C4-2B (cell line): ENCODE results near the gene TDRD9.

Experiments
- CTCF ChIP-seq: fragments of 450-650 bp; conservative IDR thresholded peaks from 2 replicates; pipeline ENCODE4 v1.5.1; 2017; ENCODE audit warnings: mild to moderate bottlenecking
- ZFX ChIP-seq: fragments of 450-650 bp; IDR thresholded peaks from 2 replicates; pipeline ENCODE4 v1.6.1; 2017

GRCh38 chr14:103904493-103905107, 23.7 kb upstream of the TDRD9 start:
- no peak for TF ChIP-seq CTCF
- TF ChIP-seq ZFX: no peak
